ENCODE measurements around the gene MCCC2. TPM values are rescaled to one million over a fixed set of nuclear protein-coding genes. Genes with fewer than 3 reads are reported as not detected.

MCCC2 gene
- total and polyA plus RNA-seq, 2 experiments from 2014 or later: 31.9 to 59.1 TPM

DNA sequence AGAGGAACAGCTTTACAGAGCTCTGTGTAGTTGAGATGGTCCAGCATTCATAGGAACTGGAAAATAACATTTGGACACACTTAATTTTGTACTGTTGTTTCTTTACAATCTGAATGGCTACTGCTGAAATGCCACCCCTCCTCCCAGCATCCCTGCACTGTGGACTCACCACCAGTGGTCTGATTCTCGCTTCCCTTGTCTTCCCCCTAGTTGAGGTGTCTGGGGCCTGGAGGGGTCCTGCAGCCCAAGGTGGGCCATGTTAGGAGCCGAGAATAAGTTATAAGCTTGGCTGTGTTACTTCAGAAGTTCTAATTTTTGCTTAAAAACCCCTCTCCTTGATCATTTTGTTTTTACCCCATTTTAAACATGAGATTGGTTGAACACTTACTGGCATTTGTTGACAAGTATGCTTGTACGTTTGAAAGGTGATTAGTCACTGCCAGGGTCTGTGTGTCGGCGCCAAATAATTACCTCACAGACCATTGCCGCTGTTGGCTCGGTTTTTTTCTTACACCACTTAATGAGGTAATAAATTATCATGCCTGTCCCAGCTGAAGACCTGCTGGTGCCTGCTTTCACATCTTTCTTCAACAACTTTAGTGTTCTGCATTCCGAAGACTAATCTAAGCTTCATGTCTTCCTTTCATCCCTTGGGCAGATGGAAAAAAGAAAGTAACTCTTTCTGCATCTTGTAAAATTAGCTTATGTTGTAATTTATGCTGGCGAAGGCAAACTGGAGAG is 65.8 kb downstream of the MCCC2 start:
- no peak overlapping the region for H3K4me3 ChIP-seq
- H4K20me1 ChIP-seq (replicated peaks; ENCODE audit: insufficient read depth): no peaks in the 10 kb centered on the region; the same call in 1 of the 2 replicates
- no peaks in the 10 kb centered on the region for H3K27me3 ChIP-seq (ENCODE audit: insufficient read depth)
- H3K27ac Mint-ChIP-seq: no peak overlapping the region
- H3K4me2 ChIP-seq: no peak overlapping the region
- no peak overlapping the region for H3K4me3 Mint-ChIP-seq
- DNase-seq (ENCODE audit: low spot score): no peak
- no peaks in the 10 kb centered on the region for H3F3A ChIP-seq (replicated peaks; ENCODE audit: low read depth)
- no peaks in the 10 kb centered on the region for H3K79me2 ChIP-seq (replicated peaks; ENCODE audit: insufficient read depth)
- H3K9me3 Mint-ChIP-seq: no peaks in the 10 kb centered on the region
- no peak overlapping the region for H3K27ac ChIP-seq (ENCODE audit: low read depth)
- TF ChIP-seq CREB1 (CRISPR knock-in tag; IDR thresholded peaks at IDR 0.05; ENCODE audit: low read depth): no peak
- TF ChIP-seq, protein P1, sequence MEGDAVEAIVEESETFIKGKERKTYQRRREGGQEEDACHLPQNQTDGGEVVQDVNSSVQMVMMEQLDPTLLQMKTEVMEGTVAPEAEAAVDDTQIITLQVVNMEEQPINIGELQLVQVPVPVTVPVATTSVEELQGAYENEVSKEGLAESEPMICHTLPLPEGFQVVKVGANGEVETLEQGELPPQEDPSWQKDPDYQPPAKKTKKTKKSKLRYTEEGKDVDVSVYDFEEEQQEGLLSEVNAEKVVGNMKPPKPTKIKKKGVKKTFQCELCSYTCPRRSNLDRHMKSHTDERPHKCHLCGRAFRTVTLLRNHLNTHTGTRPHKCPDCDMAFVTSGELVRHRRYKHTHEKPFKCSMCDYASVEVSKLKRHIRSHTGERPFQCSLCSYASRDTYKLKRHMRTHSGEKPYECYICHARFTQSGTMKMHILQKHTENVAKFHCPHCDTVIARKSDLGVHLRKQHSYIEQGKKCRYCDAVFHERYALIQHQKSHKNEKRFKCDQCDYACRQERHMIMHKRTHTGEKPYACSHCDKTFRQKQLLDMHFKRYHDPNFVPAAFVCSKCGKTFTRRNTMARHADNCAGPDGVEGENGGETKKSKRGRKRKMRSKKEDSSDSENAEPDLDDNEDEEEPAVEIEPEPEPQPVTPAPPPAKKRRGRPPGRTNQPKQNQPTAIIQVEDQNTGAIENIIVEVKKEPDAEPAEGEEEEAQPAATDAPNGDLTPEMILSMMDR (conservative IDR thresholded peaks at IDR 0.05; ENCODE audit: low read depth in 2 of 2): no peak
- TF ChIP-seq, protein P2, sequence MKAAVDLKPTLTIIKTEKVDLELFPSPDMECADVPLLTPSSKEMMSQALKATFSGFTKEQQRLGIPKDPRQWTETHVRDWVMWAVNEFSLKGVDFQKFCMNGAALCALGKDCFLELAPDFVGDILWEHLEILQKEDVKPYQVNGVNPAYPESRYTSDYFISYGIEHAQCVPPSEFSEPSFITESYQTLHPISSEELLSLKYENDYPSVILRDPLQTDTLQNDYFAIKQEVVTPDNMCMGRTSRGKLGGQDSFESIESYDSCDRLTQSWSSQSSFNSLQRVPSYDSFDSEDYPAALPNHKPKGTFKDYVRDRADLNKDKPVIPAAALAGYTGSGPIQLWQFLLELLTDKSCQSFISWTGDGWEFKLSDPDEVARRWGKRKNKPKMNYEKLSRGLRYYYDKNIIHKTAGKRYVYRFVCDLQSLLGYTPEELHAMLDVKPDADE (IDR thresholded peaks at IDR 0.05): no peak
- no peak for TF ChIP-seq EZH2phosphoT487 (IDR thresholded peaks at IDR 0.05; ENCODE audit: unreplicated experiment)
- no peak for TF ChIP-seq ZNF331 (CRISPR knock-in tag; IDR thresholded peaks at IDR 0.05; ENCODE audit: low read depth)
- H2AFZ ChIP-seq: no peak overlapping the region
- 0 out of 2 replicates have a peak, but pooled peaks cover 2% of the 10 kb centered on the region for H3K4me1 ChIP-seq (ENCODE audit: insufficient read depth)
- peaks cover 2% of the 10 kb centered on the region for H3K4me1 Mint-ChIP-seq
- H3K36me3 Mint-ChIP-seq (ENCODE audit: low read depth): peaks cover 71% of the 10 kb centered on the region
- no peaks in the 10 kb centered on the region for H3K9me2 ChIP-seq (ENCODE audit: insufficient read depth)
- H3K36me3 ChIP-seq (ENCODE audit: insufficient read depth): peaks cover 26% of the 10 kb centered on the region; the same call in 1 of the 2 replicates
- peaks cover 2% of the 10 kb centered on the region for H3K27me3 Mint-ChIP-seq (ENCODE audit: insufficient read depth, low read depth, poor library complexity)
- no peak for ATAC-seq

GRCh38 chr5:71658916-71659662 is 71.9 kb downstream of the MCCC2 start:
- no peaks in the 10 kb centered on the region; the same call in 1 of the 2 replicates for H4K20me1 ChIP-seq (replicated peaks; ENCODE audit: insufficient read depth)
- H2AFZ ChIP-seq: no peak overlapping the region
- Mint-ChIP-seq H3K27ac (no peak overlapping the region), H3K4me1 (no peaks in the 10 kb centered on the region), H3K27me3 (ENCODE audit: insufficient read depth, low read depth, poor library complexity) (peaks cover 1% of the 10 kb centered on the region), H3K36me3 (ENCODE audit: low read depth) (peaks cover 31% of the 10 kb centered on the region), H3K9me3 (no peaks in the 10 kb centered on the region), H3K4me3 (no peak overlapping the region)
- H3K4me3 ChIP-seq: no peak overlapping the region
- H3K4me1 ChIP-seq (ENCODE audit: insufficient read depth): no peaks in the 10 kb centered on the region
- TF ChIP-seq, protein P1 (conservative IDR thresholded peaks at IDR 0.05; ENCODE audit: low read depth in 2 of 2): peak; percentile 54 to 57
- TF ChIP-seq, protein P3, sequence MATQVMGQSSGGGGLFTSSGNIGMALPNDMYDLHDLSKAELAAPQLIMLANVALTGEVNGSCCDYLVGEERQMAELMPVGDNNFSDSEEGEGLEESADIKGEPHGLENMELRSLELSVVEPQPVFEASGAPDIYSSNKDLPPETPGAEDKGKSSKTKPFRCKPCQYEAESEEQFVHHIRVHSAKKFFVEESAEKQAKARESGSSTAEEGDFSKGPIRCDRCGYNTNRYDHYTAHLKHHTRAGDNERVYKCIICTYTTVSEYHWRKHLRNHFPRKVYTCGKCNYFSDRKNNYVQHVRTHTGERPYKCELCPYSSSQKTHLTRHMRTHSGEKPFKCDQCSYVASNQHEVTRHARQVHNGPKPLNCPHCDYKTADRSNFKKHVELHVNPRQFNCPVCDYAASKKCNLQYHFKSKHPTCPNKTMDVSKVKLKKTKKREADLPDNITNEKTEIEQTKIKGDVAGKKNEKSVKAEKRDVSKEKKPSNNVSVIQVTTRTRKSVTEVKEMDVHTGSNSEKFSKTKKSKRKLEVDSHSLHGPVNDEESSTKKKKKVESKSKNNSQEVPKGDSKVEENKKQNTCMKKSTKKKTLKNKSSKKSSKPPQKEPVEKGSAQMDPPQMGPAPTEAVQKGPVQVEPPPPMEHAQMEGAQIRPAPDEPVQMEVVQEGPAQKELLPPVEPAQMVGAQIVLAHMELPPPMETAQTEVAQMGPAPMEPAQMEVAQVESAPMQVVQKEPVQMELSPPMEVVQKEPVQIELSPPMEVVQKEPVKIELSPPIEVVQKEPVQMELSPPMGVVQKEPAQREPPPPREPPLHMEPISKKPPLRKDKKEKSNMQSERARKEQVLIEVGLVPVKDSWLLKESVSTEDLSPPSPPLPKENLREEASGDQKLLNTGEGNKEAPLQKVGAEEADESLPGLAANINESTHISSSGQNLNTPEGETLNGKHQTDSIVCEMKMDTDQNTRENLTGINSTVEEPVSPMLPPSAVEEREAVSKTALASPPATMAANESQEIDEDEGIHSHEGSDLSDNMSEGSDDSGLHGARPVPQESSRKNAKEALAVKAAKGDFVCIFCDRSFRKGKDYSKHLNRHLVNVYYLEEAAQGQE (IDR thresholded peaks at IDR 0.05; ENCODE audit: unreplicated experiment): no peak
- H3F3A ChIP-seq (replicated peaks; ENCODE audit: low read depth): no peaks in the 10 kb centered on the region
- H3K36me3 ChIP-seq (ENCODE audit: insufficient read depth): peaks cover 8% of the 10 kb centered on the region; the same call in 1 of the 2 replicates
- H3K4me2 ChIP-seq: no peak overlapping the region
- ATAC-seq (no peak), DNase-seq (ENCODE audit: low spot score) (peak; percentile 28)
- no peaks in the 10 kb centered on the region for H3K79me2 ChIP-seq (replicated peaks; ENCODE audit: insufficient read depth)
- H3K27ac ChIP-seq (ENCODE audit: low read depth): no peak overlapping the region
- H3K9me2 ChIP-seq (ENCODE audit: insufficient read depth): no peaks in the 10 kb centered on the region
- no peaks in the 10 kb centered on the region for H3K27me3 ChIP-seq (ENCODE audit: insufficient read depth)

Measured in GM23338 (cell line).